ENCODE results near the gene SLC39A6.
A peak's percentile ranks its signal among the peaks of the same experiment; 100 is the strongest.

The SLC39A6 gene

DNA sequence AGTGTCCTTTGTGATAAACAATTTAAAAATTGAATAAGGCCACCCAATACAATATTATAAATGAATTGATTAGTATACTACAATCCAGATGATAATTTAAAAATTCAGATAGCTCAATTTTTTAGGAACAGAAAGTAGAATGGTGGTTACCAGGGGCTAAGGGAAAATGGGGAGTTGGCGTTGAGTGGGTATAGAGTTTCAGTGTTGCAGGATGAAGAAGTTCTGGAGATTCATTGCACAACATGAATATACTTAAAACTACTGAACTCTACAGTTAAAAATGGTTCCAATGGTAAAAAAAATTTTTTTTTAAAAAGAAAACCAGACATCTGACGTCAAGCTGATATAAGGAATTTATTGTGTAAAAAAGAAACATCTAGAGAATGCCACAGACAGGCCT is 20.9 kb downstream of the SLC39A6 start:
- TF ChIP-seq, protein P1, sequence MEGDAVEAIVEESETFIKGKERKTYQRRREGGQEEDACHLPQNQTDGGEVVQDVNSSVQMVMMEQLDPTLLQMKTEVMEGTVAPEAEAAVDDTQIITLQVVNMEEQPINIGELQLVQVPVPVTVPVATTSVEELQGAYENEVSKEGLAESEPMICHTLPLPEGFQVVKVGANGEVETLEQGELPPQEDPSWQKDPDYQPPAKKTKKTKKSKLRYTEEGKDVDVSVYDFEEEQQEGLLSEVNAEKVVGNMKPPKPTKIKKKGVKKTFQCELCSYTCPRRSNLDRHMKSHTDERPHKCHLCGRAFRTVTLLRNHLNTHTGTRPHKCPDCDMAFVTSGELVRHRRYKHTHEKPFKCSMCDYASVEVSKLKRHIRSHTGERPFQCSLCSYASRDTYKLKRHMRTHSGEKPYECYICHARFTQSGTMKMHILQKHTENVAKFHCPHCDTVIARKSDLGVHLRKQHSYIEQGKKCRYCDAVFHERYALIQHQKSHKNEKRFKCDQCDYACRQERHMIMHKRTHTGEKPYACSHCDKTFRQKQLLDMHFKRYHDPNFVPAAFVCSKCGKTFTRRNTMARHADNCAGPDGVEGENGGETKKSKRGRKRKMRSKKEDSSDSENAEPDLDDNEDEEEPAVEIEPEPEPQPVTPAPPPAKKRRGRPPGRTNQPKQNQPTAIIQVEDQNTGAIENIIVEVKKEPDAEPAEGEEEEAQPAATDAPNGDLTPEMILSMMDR (IDR thresholded peaks at IDR 0.05; ENCODE audit: low read depth, low read length) = no peak
- H3K4me3 ChIP-seq (ENCODE audit: low read depth, low read length) = no peak overlapping the region
- in situ Hi-C loops (cut with HindIII; ENCODE audit: low sequenced_read_pairs) = no loop called here
- DNase-seq (ENCODE audit: low read depth, low spot score) = no peak

DNA sequence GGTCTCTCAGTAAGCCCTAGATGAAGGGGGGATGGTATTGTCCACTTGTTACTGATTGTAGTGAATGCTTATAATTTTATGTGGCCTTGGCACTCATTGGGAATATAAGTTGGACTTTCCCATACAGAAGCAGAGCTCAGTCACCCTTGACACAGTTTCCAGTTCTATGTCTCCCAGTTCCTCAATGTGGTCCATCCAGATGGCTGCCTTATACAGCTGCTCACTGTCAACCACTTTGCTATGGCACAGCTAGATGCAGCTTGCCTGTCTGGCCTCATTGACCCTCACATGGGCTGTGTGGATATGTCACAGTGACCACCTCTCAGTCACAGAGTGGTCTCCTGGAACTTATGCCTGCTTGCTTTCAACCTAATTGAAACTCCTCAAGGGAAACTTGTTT is 21.7 kb downstream of the SLC39A6 start:
- no peak for DNase-seq (ENCODE audit: low read depth, low spot score)
- TF ChIP-seq, protein P1 (IDR thresholded peaks at IDR 0.05; ENCODE audit: low read depth, low read length) = no peak
- H3K4me3 ChIP-seq (ENCODE audit: low read depth, low read length) = no peak overlapping the region
- in situ Hi-C loops (cut with HindIII; ENCODE audit: low sequenced_read_pairs) = no loop called here

DNA sequence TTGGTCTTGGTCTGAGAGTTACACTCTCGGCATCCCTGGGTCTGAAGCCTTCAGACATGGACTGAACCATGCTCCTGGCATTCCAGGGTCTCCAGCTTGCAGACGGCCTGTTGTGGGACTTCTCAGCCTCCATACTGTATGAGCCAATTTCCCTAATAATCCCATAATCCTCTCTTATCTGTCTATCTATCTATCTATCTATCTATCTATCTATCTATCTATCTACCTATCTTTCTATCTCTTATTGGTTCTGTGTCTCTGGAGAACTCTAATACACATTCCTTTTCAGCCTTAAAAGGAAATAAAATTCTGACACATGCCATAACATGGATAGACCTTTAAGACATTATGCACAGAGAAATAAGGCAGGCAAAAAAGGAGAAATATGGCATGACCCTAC is 24.4 kb downstream of the SLC39A6 start:
- TF ChIP-seq, protein P1 (IDR thresholded peaks at IDR 0.05; ENCODE audit: low read depth, low read length) = no peak
- no peak for DNase-seq (ENCODE audit: low read depth, low spot score)
- in situ Hi-C loops (cut with HindIII; ENCODE audit: low sequenced_read_pairs) = no loop called here
- no peak overlapping the region for H3K4me3 ChIP-seq (ENCODE audit: low read depth, low read length)

DNA sequence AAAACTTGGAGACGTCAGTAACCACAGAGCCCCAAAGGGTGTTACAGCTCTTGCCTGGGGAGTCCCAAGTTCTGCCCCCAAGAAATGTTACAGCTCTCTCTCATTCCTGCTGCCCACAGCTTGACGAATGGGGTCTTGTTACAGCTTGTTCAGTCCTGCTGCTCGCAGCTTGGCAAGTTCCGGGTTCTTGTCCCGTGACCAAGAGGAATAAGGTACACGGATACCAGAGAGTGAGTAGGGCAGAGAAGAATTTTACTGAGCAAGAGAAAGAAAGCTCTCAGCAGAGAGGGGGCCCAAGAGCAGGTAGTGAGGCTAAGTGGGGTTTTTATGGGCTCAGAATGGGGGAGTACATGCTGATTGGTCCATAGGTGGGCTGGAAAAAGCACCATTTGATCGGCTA is 27.2 kb downstream of the SLC39A6 start:
- DNase-seq (ENCODE audit: low read depth, low spot score) = no peak
- TF ChIP-seq, protein P1 (IDR thresholded peaks at IDR 0.05; ENCODE audit: low read depth, low read length) = no peak
- H3K4me3 ChIP-seq (ENCODE audit: low read depth, low read length) = no peak overlapping the region
- in situ Hi-C loops (cut with HindIII; ENCODE audit: low sequenced_read_pairs) = no loop called here

DNA sequence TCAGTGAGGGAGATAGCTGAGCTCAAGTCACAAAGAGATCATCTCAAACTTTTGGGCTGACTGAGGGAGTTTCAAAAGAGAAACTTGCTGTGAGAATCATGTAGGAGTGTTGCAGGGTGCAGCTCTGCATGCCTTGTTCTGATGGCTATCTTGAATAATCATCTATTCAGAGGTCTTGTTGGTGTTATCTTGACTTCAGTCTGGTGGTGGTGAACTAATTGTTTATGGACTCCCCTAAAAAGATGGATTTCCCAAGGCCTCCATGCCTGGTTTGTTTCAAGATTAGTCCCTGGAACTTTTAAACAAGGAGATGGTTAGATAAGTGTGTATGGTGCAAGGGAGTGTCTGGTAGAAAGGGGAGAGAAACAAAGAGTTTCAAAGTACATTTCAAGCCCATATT is 29.8 kb downstream of the SLC39A6 start:
- no peak for DNase-seq (ENCODE audit: low read depth, low spot score)
- in situ Hi-C loops (cut with HindIII; ENCODE audit: low sequenced_read_pairs) = no loop called here
- H3K4me3 ChIP-seq (ENCODE audit: low read depth, low read length) = no peak overlapping the region
- TF ChIP-seq, protein P1 (IDR thresholded peaks at IDR 0.05; ENCODE audit: low read depth, low read length) = no peak

DNA sequence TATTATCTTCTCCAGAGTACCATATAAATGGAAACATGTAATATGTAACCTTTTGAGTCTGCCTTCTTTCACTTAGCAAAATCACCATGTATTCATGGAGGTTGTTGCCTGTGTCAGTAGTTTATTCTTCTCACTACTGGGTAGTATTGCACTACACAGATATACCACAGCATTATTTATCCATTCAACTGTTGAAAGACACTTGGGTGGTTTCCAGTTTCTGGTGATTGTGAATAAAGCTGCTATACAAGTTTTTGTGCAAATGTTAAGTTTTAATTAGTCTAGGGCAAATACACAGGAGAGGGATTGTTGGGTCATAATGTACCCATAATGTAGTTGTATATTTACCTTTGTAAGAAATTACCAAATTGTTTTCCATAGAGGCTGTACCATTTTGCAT is 32.2 kb downstream of the SLC39A6 start:
- in situ Hi-C loops (cut with HindIII; ENCODE audit: low sequenced_read_pairs) = no loop called here
- DNase-seq (ENCODE audit: low read depth, low spot score) = no peak
- H3K4me3 ChIP-seq (ENCODE audit: low read depth, low read length) = no peak overlapping the region
- TF ChIP-seq, protein P1 (IDR thresholded peaks at IDR 0.05; ENCODE audit: low read depth, low read length) = no peak

DNA sequence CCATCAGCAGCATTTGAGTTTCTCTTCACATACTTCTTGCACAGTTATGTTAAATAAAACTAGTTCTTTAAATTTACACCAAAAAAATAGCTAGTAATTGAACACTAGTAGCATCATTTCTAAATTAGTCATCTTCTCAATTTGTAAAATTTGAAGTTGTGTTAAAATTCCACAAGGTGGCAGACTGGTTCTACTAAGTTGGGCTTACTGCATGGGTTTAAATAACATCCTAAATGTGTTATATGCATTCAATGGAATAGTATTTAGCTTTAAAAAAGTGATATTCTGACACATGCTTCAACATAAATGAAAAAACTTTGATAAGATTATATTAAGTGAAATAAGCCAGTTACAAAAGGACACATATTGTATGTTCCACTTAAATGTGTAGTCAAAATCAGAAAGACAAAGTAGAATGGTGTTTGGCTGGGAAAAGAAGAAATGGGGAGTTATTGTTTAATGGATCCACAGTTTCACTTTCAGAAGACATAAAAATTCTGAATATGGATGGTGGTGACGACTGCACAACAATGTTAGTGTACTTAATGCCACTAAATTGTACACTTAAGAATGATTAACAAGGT is 33.1 kb downstream of the SLC39A6 start:
- peak; percentile 77 for DNase-seq (ENCODE audit: low read depth, low spot score)
- TF ChIP-seq, protein P1 (IDR thresholded peaks at IDR 0.05; ENCODE audit: low read depth, low read length) = peak; percentile 25
- in situ Hi-C loops (cut with HindIII; ENCODE audit: low sequenced_read_pairs) = no loop called here
- H3K4me3 ChIP-seq (ENCODE audit: low read depth, low read length) = no peak overlapping the region
